CD14-positive monocyte (primary cell): ENCODE results near the gene MT1G. TPM values are rescaled to one million over a fixed set of nuclear protein-coding genes. Genes with fewer than 3 reads are reported as not detected.

Experiments
- DNase-seq, 3 donors: peaks; one replicate each; pipeline ENCODE4 v3.0.0-alpha.2; 2011 to 2022
- H2AFZ ChIP-seq: 2 replicates; pipeline ENCODE4 v1.6.0; 2012; ENCODE audit warnings: mild to moderate bottlenecking, low read depth, low read length, inconsistent platforms; ENCODE audit not compliant: insufficient read depth, poor library complexity, severe bottlenecking
- H3K27ac ChIP-seq, 2 donors: 1 replicate in 1 of 2; 2 replicates in 1 of 2; pipeline ENCODE4 v1.5.1; 2012 to 2013; ENCODE audit warnings: low read length in 2 of 2, control low read depth in 1 of 2, inconsistent platforms in 1 of 2, low read depth in 1 of 2, mild to moderate bottlenecking in 1 of 2
- H3K27me3 ChIP-seq, 2 donors: one replicate each; pipeline versions ENCODE4 v1.6.0 to v1.6.1; 2011 to 2013; ENCODE audit warnings: low read length in 2 of 2; ENCODE audit not compliant: control insufficient read depth in 2 of 2, insufficient read depth in 2 of 2
- H3K36me3 ChIP-seq, 2 donors: replicated peaks in 1 of 2; 1 replicate in 1 of 2; 2 replicates in 1 of 2; pipeline versions ENCODE4 v1.5.1 to v1.6.1; 2012 to 2013; ENCODE audit warnings: low read length in 2 of 2, control low read depth in 1 of 2, inconsistent platforms in 1 of 2, mild to moderate bottlenecking in 1 of 2; ENCODE audit not compliant: insufficient read depth in 2 of 2, control insufficient read depth in 1 of 2
- H3K4me1 ChIP-seq, 2 donors: 1 replicate in 1 of 2; 2 replicates in 1 of 2; pipeline versions ENCODE4 v1.5.1 to v1.6.1; 2012 to 2013; ENCODE audit warnings: low read length in 2 of 2, control low read depth in 1 of 2, inconsistent platforms in 1 of 2, mild to moderate bottlenecking in 1 of 2, moderate library complexity in 1 of 2; ENCODE audit not compliant: insufficient read depth in 2 of 2, control insufficient read depth in 1 of 2
- H3K4me2 ChIP-seq: replicated peaks from 2 replicates; pipeline ENCODE3; 2012; ENCODE audit warnings: low read length, moderate library complexity, mild to moderate bottlenecking; ENCODE audit not compliant: poor library complexity, severe bottlenecking; ENCODE audit errors: extremely low read depth
- H3K4me3 ChIP-seq, 3 experiments: fragments of 200-600 bp in 1 of 3; sonication (generic) in 1 of 3; replicated peaks in 1 of 3; 1 replicate in 2 of 3; 2 replicates in 1 of 3; pipeline ENCODE4 v1.5.1; 2011 to 2013; ENCODE audit warnings: low read length in 3 of 3, mild to moderate bottlenecking in 3 of 3, control low read depth in 2 of 3, low read depth in 2 of 3, inconsistent platforms in 1 of 3, moderate library complexity in 1 of 3
- H3K79me2 ChIP-seq: 2 replicates; pipeline ENCODE4 v1.6.0; 2012; ENCODE audit warnings: mild to moderate bottlenecking, control low read depth, inconsistent platforms, low read length, moderate library complexity; ENCODE audit not compliant: insufficient read depth
- H3K9ac ChIP-seq: 2 replicates; pipeline ENCODE4 v1.6.0; 2017; ENCODE audit warnings: low read length, mild to moderate bottlenecking; ENCODE audit not compliant: insufficient read depth, poor library complexity, severe bottlenecking
- H3K9me3 ChIP-seq, 2 donors: replicated peaks in 1 of 2; 1 replicate in 1 of 2; 2 replicates in 1 of 2; pipeline versions ENCODE4 v1.5.1 to v1.6.1; 2012 to 2013; ENCODE audit warnings: low read length in 2 of 2, control low read depth in 1 of 2; ENCODE audit not compliant: control insufficient read depth in 1 of 2, insufficient read depth in 1 of 2
- H4K20me1 ChIP-seq: 2 replicates; pipeline ENCODE4 v1.6.0; 2012; ENCODE audit warnings: mild to moderate bottlenecking, low read length, control low read depth, moderate library complexity; ENCODE audit not compliant: insufficient read depth
- H3K27ac Mint-ChIP-seq, 7 donors: one replicate each; pipeline ENCODE4 v1.8.0; 2020; ENCODE audit warnings: mild to moderate bottlenecking in 7 of 7, mixed read lengths in 7 of 7, moderate library complexity in 6 of 7, inconsistent platforms in 2 of 7
- H3K27me3 Mint-ChIP-seq, 3 donors: one replicate each; pipeline ENCODE4 v1.8.0; 2021 to 2022; ENCODE audit warnings: low read depth in 3 of 3, mild to moderate bottlenecking in 3 of 3, mixed read lengths in 3 of 3, moderate library complexity in 3 of 3, inconsistent platforms in 1 of 3
- H3K36me3 Mint-ChIP-seq, 2 donors: one replicate each; pipeline ENCODE4 v1.8.0; 2020; ENCODE audit warnings: mixed read lengths in 2 of 2, inconsistent platforms in 1 of 2, mild to moderate bottlenecking in 1 of 2
- H3K4me1 Mint-ChIP-seq: one replicate; pipeline ENCODE4 v1.8.0; 2020; ENCODE audit warnings: mild to moderate bottlenecking, mixed read lengths
- H3K4me3 Mint-ChIP-seq, 2 donors: one replicate each; pipeline ENCODE4 v1.8.0; 2020; ENCODE audit warnings: mild to moderate bottlenecking in 2 of 2, mixed read lengths in 2 of 2, moderate library complexity in 1 of 2
- H3K9me3 Mint-ChIP-seq, 7 donors: one replicate each; pipeline ENCODE4 v1.8.0; 2020 to 2022; ENCODE audit warnings: mixed read lengths in 7 of 7, mild to moderate bottlenecking in 6 of 7, moderate library complexity in 6 of 7, inconsistent platforms in 2 of 7
- CTCF ChIP-seq: fragments of 200-600 bp; IDR thresholded peaks from one replicate; pipeline ENCODE4 v1.8.0; 2022; ENCODE audit warnings: antibody characterized with exemption, mild to moderate bottlenecking
- WGBS: methylation state at CpG from one replicate; pipeline ENCODE4 v1.1.5; 2013; ENCODE audit warnings: missing lambda C conversion rate; ENCODE audit not compliant: insufficient coverage; 5-methylcytosine and 5-hydroxymethylcytosine counted together
- intact Hi-C, 2 donors: fragments of 100-400 bp; cut with micrococcal nuclease; formaldehyde crosslinking; loops; one replicate each; pipeline versions ENCODE4 v1.15.0 to v1.15.1; 2023
- polyA plus RNA-seq, 3 donors: library from polyadenylated mRNA; depleted of rRNA in 1 of 3; unstranded in 2 of 3; stranded (reverse) in 1 of 3; fragments of 300-500 nt in 2 of 3; fragments of >200 nt in 1 of 3; fragmentation: Illumina TruSeq in 2 of 3; gene quantifications; 1 replicate in 2 of 3; 2 replicates in 1 of 3; pipeline ENCODE4 v1.2.3, GENCODE V29; 2012 to 2021

Gene MT1G
- polyA plus RNA-seq, 3 donors: 1.1 to 1.4 TPM; not detected in 1

DNA sequence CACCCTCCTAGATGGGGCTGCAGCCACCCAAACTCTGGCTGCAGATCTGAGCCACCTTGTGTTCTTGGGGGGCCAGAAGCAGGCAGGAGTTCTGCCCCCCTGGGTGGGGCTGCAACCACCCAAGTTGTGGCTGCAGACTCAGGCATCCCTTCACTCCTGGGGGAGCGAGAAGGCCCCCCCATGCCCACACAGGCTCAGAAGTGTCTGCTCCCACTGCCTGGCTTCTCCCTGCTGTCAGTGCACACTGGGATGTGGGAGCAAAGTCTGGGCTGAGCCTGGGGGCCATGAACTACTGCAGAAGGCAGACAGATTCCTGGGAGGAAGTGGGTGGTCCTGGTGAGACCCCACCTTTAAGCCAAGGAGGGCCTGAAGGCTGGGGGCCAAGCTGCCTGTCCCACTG lies 27.4 kb upstream of the MT1G start:
- Histone ChIP-seq H3K9me3 (peaks cover 0 to 10% of the 10 kb centered on the region in 2 donors), H2AFZ (no peak overlapping the region), H3K36me3 (no peaks in the 10 kb centered on the region), H3K4me2 (no peak overlapping the region), H3K79me2 (no peaks in the 10 kb centered on the region), H4K20me1 (no peaks in the 10 kb centered on the region), H3K27ac (no peak overlapping the region), H3K9ac (no peak overlapping the region), H3K27me3 (no peaks in the 10 kb centered on the region), H3K4me3 (no peak overlapping the region), H3K4me1 (no peaks in the 10 kb centered on the region)
- TF ChIP-seq CTCF: no peak
- Mint-ChIP-seq H3K27me3 (peaks cover 4 to 15% (median 7%) of the 10 kb centered on the region in 3 donors), H3K36me3 (no peaks in the 10 kb centered on the region), H3K4me1 (peaks cover 3% of the 10 kb centered on the region), H3K9me3 (peaks cover 3 to 20% (median 10%) of the 10 kb centered on the region in 7 donors), H3K27ac (no peak overlapping the region), H3K4me3 (no peak overlapping the region)
- intact Hi-C loops: no loop called here
- no peak for DNase-seq
- WGBS: no CpG with 5 or more reads among the region's 1 CpG

- Histone ChIP-seq H3K4me3 (no peak overlapping the region), H3K27ac (no peak overlapping the region), H2AFZ (no peak overlapping the region), H4K20me1 (no peaks in the 10 kb centered on the region), H3K27me3 (no peaks in the 10 kb centered on the region), H3K9ac (no peak overlapping the region), H3K9me3 (peaks cover 0 to 8% of the 10 kb centered on the region in 2 donors), H3K4me2 (no peak overlapping the region), H3K36me3 (no peaks in the 10 kb centered on the region), H3K4me1 (no peaks in the 10 kb centered on the region), H3K79me2 (no peaks in the 10 kb centered on the region)
- peaks cover 0 to 18% (median 11%) of the 10 kb centered on the region in 7 donors for H3K9me3 Mint-ChIP-seq
- H3K27me3 Mint-ChIP-seq: peaks cover 4 to 15% (median 7%) of the 10 kb centered on the region in 3 donors
- H3K36me3 Mint-ChIP-seq: no peaks in the 10 kb centered on the region
- no peaks in the 10 kb centered on the region for H3K4me1 Mint-ChIP-seq
- 74% methylated on average over 4 of the region's 4 CpGs for WGBS
- no peak overlapping the region for H3K27ac Mint-ChIP-seq
- no peak overlapping the region for H3K4me3 Mint-ChIP-seq
- intact Hi-C loops: no loop called here
- no peak for TF ChIP-seq CTCF
- DNase-seq: no peak
Measured at GRCh38 chr16:56691885-56692284, 24.0 kb upstream of the MT1G start.
